B cell (primary cell): ENCODE measurements around the gene PTPRN2. TPM values are rescaled to one million over a fixed set of nuclear protein-coding genes. Genes with fewer than 3 reads are reported as not detected.

Source experiments
- ATAC-seq: fragments of 200-7000 bp; cut with Tn5 transposase; one replicate; pipeline ENCODE4 v1.10.0; 2021; ENCODE audit warnings: low read depth, mild to moderate bottlenecking, moderate number of reproducible peaks, moderate library complexity
- CTCF ChIA-PET: fragments of 350-600 bp; sonication (Branson Sonifier 250); formaldehyde crosslinking; loops from one replicate; lab custom pipeline; 2021; ENCODE audit warnings: antibody characterized with exemption, inconsistent platforms; lab: Charles Lee
- POLR2A ChIA-PET: fragments of 350-600 bp; sonication (Branson Sonifier 250); formaldehyde crosslinking; loops from one replicate; lab custom pipeline; 2021; ENCODE audit warnings: antibody characterized with exemption; lab: Charles Lee
- DNase-seq: peaks from one replicate; pipeline ENCODE4 v3.0.0; 2013
- H2AFZ ChIP-seq: 2 replicates; pipeline ENCODE4 v1.6.1; 2012; ENCODE audit warnings: mild to moderate bottlenecking, low read depth, low read length; ENCODE audit not compliant: insufficient read depth, poor library complexity, severe bottlenecking
- H3K27ac ChIP-seq, 2 donors: 1 replicate in 1 of 2; 2 replicates in 1 of 2; pipeline ENCODE4 v1.5.1; 2012 to 2013; ENCODE audit warnings: low read length in 2 of 2, mild to moderate bottlenecking in 2 of 2, moderate library complexity in 1 of 2
- H3K27me3 ChIP-seq, 4 experiments: fragments of 200-600 bp in 1 of 4; sonication (generic) in 1 of 4; replicated peaks in 1 of 4; 1 replicate in 2 of 4; 2 replicates in 2 of 4; pipeline versions ENCODE4 v1.6.1 to v1.7.0; 2013 to 2016; ENCODE audit warnings: low read length in 3 of 4, mild to moderate bottlenecking in 2 of 4, mixed read lengths in 1 of 4, moderate library complexity in 1 of 4; ENCODE audit not compliant: insufficient read depth in 4 of 4, control insufficient read depth in 3 of 4; ENCODE audit errors: control extremely low read depth in 1 of 4
- H3K36me3 ChIP-seq, 2 experiments: replicated peaks in 1 of 2; 1 replicate in 1 of 2; 2 replicates in 1 of 2; pipeline versions ENCODE4 v1.6.1 to v1.7.1; 2013; ENCODE audit warnings: low read length in 1 of 2; ENCODE audit not compliant: insufficient read depth in 2 of 2, control insufficient read depth in 1 of 2; ENCODE audit errors: control extremely low read depth in 1 of 2, extremely low read depth in 1 of 2
- H3K4me1 ChIP-seq, 2 donors: fragments of 200-600 bp in 1 of 2; sonication (generic) in 1 of 2; 1 replicate in 1 of 2; 2 replicates in 1 of 2; pipeline versions ENCODE4 v1.5.1 to v1.6.1; 2013 to 2017; ENCODE audit warnings: low read length in 2 of 2; ENCODE audit not compliant: control insufficient read depth in 2 of 2, insufficient read depth in 2 of 2
- H3K4me2 ChIP-seq: replicated peaks from 2 replicates; pipeline ENCODE3; 2012; ENCODE audit warnings: mild to moderate bottlenecking, low read depth, low read length; ENCODE audit not compliant: poor library complexity, severe bottlenecking
- H3K4me3 ChIP-seq, 5 experiments: fragments of 200-600 bp in 1 of 5; sonication (generic) in 1 of 5; 1 replicate in 3 of 5; 2 replicates in 2 of 5; pipeline versions ENCODE4 v1.5.1 to v1.7.0; 2011 to 2016; ENCODE audit warnings: low read length in 4 of 5, mild to moderate bottlenecking in 4 of 5, low read depth in 2 of 5, control low read depth in 1 of 5, moderate library complexity in 1 of 5; ENCODE audit not compliant: insufficient read depth in 1 of 5; ENCODE audit errors: control extremely low read depth in 1 of 5, extremely low read depth in 1 of 5
- H3K79me2 ChIP-seq: fragments of 200-600 bp; sonication (generic); one replicate; pipeline ENCODE4 v1.6.0; 2016; ENCODE audit warnings: low read length; ENCODE audit not compliant: control insufficient read depth, insufficient read depth
- H3K9ac ChIP-seq: fragments of 200-600 bp; sonication (generic); 2 replicates; pipeline ENCODE4 v1.6.1; 2017; ENCODE audit warnings: mild to moderate bottlenecking, low read length, moderate library complexity
- H3K9me3 ChIP-seq, 3 donors: one replicate each; pipeline versions ENCODE4 v1.6.1 to v1.7.1; 2013; ENCODE audit warnings: low read length in 2 of 3; ENCODE audit not compliant: control insufficient read depth in 2 of 3, insufficient read depth in 1 of 3; ENCODE audit errors: control extremely low read depth in 1 of 3
- H4K20me1 ChIP-seq: 2 replicates; pipeline ENCODE4 v1.6.0; 2012; ENCODE audit warnings: mild to moderate bottlenecking, low read length; ENCODE audit not compliant: insufficient read depth, control insufficient read depth, poor library complexity, severe bottlenecking
- H3K27ac Mint-ChIP-seq: one replicate; pipeline ENCODE4 v1.8.0; 2021; ENCODE audit warnings: mixed read lengths
- H3K27me3 Mint-ChIP-seq: one replicate; pipeline ENCODE4 v1.8.0; 2021; ENCODE audit warnings: mixed read lengths
- H3K4me1 Mint-ChIP-seq: one replicate; pipeline ENCODE4 v1.8.0; 2021; ENCODE audit warnings: mixed read lengths
- H3K4me3 Mint-ChIP-seq: one replicate; pipeline ENCODE4 v1.8.0; 2021; ENCODE audit warnings: mixed read lengths
- H3K9me3 Mint-ChIP-seq: one replicate; pipeline ENCODE4 v1.8.0; 2022; ENCODE audit warnings: mixed read lengths; ENCODE audit not compliant: insufficient read depth
- CTCF ChIP-seq: fragments of 200-600 bp; IDR thresholded peaks from one replicate; pipeline ENCODE4 v1.8.0; 2022; ENCODE audit warnings: antibody characterized with exemption, mild to moderate bottlenecking
- EZH2 ChIP-seq: IDR thresholded peaks from 2 replicates; pipeline ENCODE4 v1.6.1; 2012; ENCODE audit warnings: borderline replicate concordance, low read depth, mild to moderate bottlenecking, moderate library complexity, low read length; ENCODE audit not compliant: insufficient read depth, poor library complexity, severe bottlenecking
- WGBS: methylation state at CpG from one replicate; pipeline ENCODE4 v1.1.5; 2013; ENCODE audit warnings: missing lambda C conversion rate; ENCODE audit not compliant: insufficient coverage; 5-methylcytosine and 5-hydroxymethylcytosine counted together
- intact Hi-C: fragments of 100-400 bp; cut with micrococcal nuclease; formaldehyde crosslinking; loops from one replicate; pipeline ENCODE4 v1.10.0; 2022
- polyA plus RNA-seq: library from polyadenylated mRNA; depleted of rRNA; stranded (reverse); fragments of >200 nt; gene quantifications from 2 replicates; pipeline ENCODE4 v1.2.3, GENCODE V29; 2012
- total RNA-seq, 2 donors: library from RNA; stranded (reverse); fragments of 120-200 nt in 1 of 2; gene quantifications; 1 replicate in 1 of 2; 2 replicates in 1 of 2; pipeline versions ENCODE4 v1.2.3 to v1.2.4, GENCODE V29; 2013 to 2022

Gene PTPRN2
- total and polyA plus RNA-seq, 2 donors (not counting 1 experiment from before 2014, with no cell fraction given) = 2.0 to 5.0 TPM

GRCh38 chr7:157876469-157877285 is 710.9 kb downstream of the PTPRN2 start:
- ChIA-PET CTCF (no interaction called here), POLR2A (no interaction called here)
- H3K79me2 ChIP-seq = no peaks in the 10 kb centered on the region
- H3K4me3 Mint-ChIP-seq = no peak overlapping the region
- H3K4me1 Mint-ChIP-seq = peaks cover 4% of the 10 kb centered on the region
- no peak overlapping the region for H3K4me2 ChIP-seq
- ATAC-seq = no peak
- no peaks in the 10 kb centered on the region for H3K27me3 ChIP-seq
- no peak overlapping the region for H3K9ac ChIP-seq
- H3K4me3 ChIP-seq = no peak overlapping the region
- TF ChIP-seq EZH2 (no peak), CTCF (no peak)
- no peak overlapping the region for H3K27ac ChIP-seq
- peaks cover 0 to 23% (median 1%) of the 10 kb centered on the region in 3 donors for H3K9me3 ChIP-seq
- intact Hi-C loops = no loop called here
- no peaks in the 10 kb centered on the region for H3K27me3 Mint-ChIP-seq
- DNase-seq = no peak
- H2AFZ ChIP-seq = no peak overlapping the region
- WGBS = 80% methylated on average over 36 of the region's 36 CpGs
- H3K9me3 Mint-ChIP-seq = peaks cover 2% of the 10 kb centered on the region
- H3K4me1 ChIP-seq = peaks cover 0 to 7% of the 10 kb centered on the region in 2 donors
- H3K36me3 ChIP-seq = no peaks in the 10 kb centered on the region
- H3K27ac Mint-ChIP-seq = no peak overlapping the region
- H4K20me1 ChIP-seq = no peaks in the 10 kb centered on the region
